GM12892 (cell line): ENCODE data around the gene TNFAIP3.

ENCODE experiments used
- DNase-seq: peaks from one replicate; pipeline ENCODE4 v3.0.0; 2011; ENCODE audit not compliant: insufficient read length
- FAIRE-seq: peaks from 2 replicates; lab custom pipeline; 2011; peaks lifted over from hg19 to GRCh38; lab: Jason Lieb, UNC
- POLR2A ChIP-seq: IDR thresholded peaks from 2 replicates; pipeline ENCODE4 v1.6.1; 2011; ENCODE audit warnings: low read depth, low read length, control low read depth
- POLR2AphosphoS5 ChIP-seq: IDR thresholded peaks from 2 replicates; pipeline ENCODE4 v1.6.1; 2011; ENCODE audit warnings: low read depth, low read length, control low read depth
- TAF1 ChIP-seq: IDR thresholded peaks from 2 replicates; pipeline ENCODE4 v1.6.1; 2011; ENCODE audit warnings: low read depth, mild to moderate bottlenecking, control low read depth, low read length, borderline replicate concordance

The TNFAIP3 gene

GRCh38 chr6:137846274-137846673, 20.8 kb upstream of the TNFAIP3 start:
- no peak for DNase-seq
- TF ChIP-seq POLR2AphosphoS5 = no peak
- no peak for TF ChIP-seq POLR2A
- TF ChIP-seq TAF1 = no peak
- FAIRE-seq = no peak

- TF ChIP-seq POLR2A (no peak), POLR2AphosphoS5 (no peak), TAF1 (no peak)
- DNase-seq (no peak), FAIRE-seq (peak; percentile 83)
Observed at GRCh38 chr6:137846772-137847313, 20.2 kb upstream of the TNFAIP3 start.

GRCh38 chr6:137847748-137848147, 19.3 kb upstream of the TNFAIP3 start:
- no peak for TF ChIP-seq POLR2A
- TF ChIP-seq TAF1 = no peak
- no peak for TF ChIP-seq POLR2AphosphoS5
- peak; percentile 40 for FAIRE-seq

GRCh38 chr6:137848672-137849071, 18.4 kb upstream of the TNFAIP3 start:
- TF ChIP-seq POLR2A (no peak), TAF1 (no peak), POLR2AphosphoS5 (no peak)
- no peak for FAIRE-seq
- no peak for DNase-seq

More at GRCh38 chr6:137847748-137848147, 19.3 kb upstream of the TNFAIP3 start:
- no peak for DNase-seq

- DNase-seq (no peak), FAIRE-seq (peak; percentile 48)
- TF ChIP-seq TAF1 = no peak
- no peak for TF ChIP-seq POLR2AphosphoS5
- no peak for TF ChIP-seq POLR2A
Observed at GRCh38 chr6:137849181-137849980, 17.7 kb upstream of the TNFAIP3 start.

GRCh38 chr6:137849981-137850714, 16.9 kb upstream of the TNFAIP3 start:
- FAIRE-seq (peak; percentile 30), DNase-seq (no peak)
- no peak for TF ChIP-seq POLR2A
- TF ChIP-seq TAF1 = no peak
- TF ChIP-seq POLR2AphosphoS5 = no peak

- TF ChIP-seq TAF1 = no peak
- TF ChIP-seq POLR2AphosphoS5 = no peak
- FAIRE-seq (no peak), DNase-seq (no peak)
Observed at GRCh38 chr6:137850816-137851602, 16.1 kb upstream of the TNFAIP3 start.

GRCh38 chr6:137851669-137852068, 15.4 kb upstream of the TNFAIP3 start:
- FAIRE-seq (no peak), DNase-seq (no peak)
- TF ChIP-seq TAF1 (no peak), POLR2AphosphoS5 (no peak), POLR2A (no peak)

GRCh38 chr6:137852346-137852745, 14.7 kb upstream of the TNFAIP3 start:
- FAIRE-seq (no peak), DNase-seq (no peak)
- TF ChIP-seq TAF1 = no peak
- no peak for TF ChIP-seq POLR2A
- no peak for TF ChIP-seq POLR2AphosphoS5

- FAIRE-seq = no peak
- TF ChIP-seq POLR2AphosphoS5 (no peak), POLR2A (no peak), TAF1 (no peak)
- no peak for DNase-seq
Observed at GRCh38 chr6:137852811-137853210, 14.2 kb upstream of the TNFAIP3 start.

GRCh38 chr6:137853569-137854213, 13.4 kb upstream of the TNFAIP3 start:
- DNase-seq = no peak
- no peak for TF ChIP-seq TAF1
- TF ChIP-seq POLR2A = no peak
- TF ChIP-seq POLR2AphosphoS5 = no peak
- no peak for FAIRE-seq
